Kidney glomerular epithelial cell (primary cell): ENCODE measurements around the gene SHROOM1.
A peak's percentile ranks its signal among the peaks of the same experiment; 100 is the strongest.
"Not testable (repeated sequence)": the region's sequence is repeated elsewhere in the genome, so short reads cannot be mapped to it uniquely, and the experiment has no call there.

Experiments
- DNase-seq: peaks from one replicate; lab custom pipeline; 2025; lab: John Stamatoyannopoulos, UW

SHROOM1 gene

GRCh38 chr5:132830436-132831094 lies at the start of gene SHROOM1:
Gene SHROOM1, minus strand, starts transcription at chr5:132830647. Its CDS starts 4,507 bp downstream, at chr5:132826140.
- peak; percentile 34 for DNase-seq

- no peak for DNase-seq
Observed at GRCh38 chr5:132877938-132878337, 47.5 kb upstream of the SHROOM1 start.

- no peak for DNase-seq
Observed at GRCh38 chr5:132877466-132877865, 47.0 kb upstream of the SHROOM1 start.

- no peak for DNase-seq
Observed at GRCh38 chr5:132876020-132876759, 45.7 kb upstream of the SHROOM1 start.

- no peak for DNase-seq
Observed at GRCh38 chr5:132873930-132874271, 43.5 kb upstream of the SHROOM1 start.

- DNase-seq: no peak
Observed at GRCh38 chr5:132873119-132873929, 42.9 kb upstream of the SHROOM1 start, which contains the start of gene LEAP2. Gene LEAP2, plus strand, starts transcription at chr5:132873668. Its CDS starts 27 bp downstream, at chr5:132873695.

GRCh38 chr5:132872788-132873118 lies 42.3 kb upstream of the SHROOM1 start:
- DNase-seq: no peak

GRCh38 chr5:132871459-132872284 lies 41.2 kb upstream of the SHROOM1 start:
- DNase-seq: no peak

- no peak for DNase-seq
Observed at GRCh38 chr5:132870801-132871200, 40.4 kb upstream of the SHROOM1 start.

- DNase-seq: no peak
Observed at GRCh38 chr5:132868754-132869153, 38.3 kb upstream of the SHROOM1 start.

- DNase-seq: no peak
Observed at GRCh38 chr5:132867046-132867451, 36.6 kb upstream of the SHROOM1 start.

- DNase-seq: peak; percentile 100
Observed at GRCh38 chr5:132866342-132867045, 36.0 kb upstream of the SHROOM1 start, which contains the start of the genes GDF9 and UQCRQ. Gene GDF9, minus strand, starts transcription at chr5:132866469. Its CDS starts 1,936 bp downstream, at chr5:132864533. Gene UQCRQ, plus strand, starts transcription at chr5:132866642. Its CDS starts 240 bp downstream, at chr5:132866882.

- DNase-seq: no peak
Observed at GRCh38 chr5:132865668-132866341, 35.4 kb upstream of the SHROOM1 start.

GRCh38 chr5:132860742-132861141 lies 30.3 kb upstream of the SHROOM1 start:
- no peak for DNase-seq

- DNase-seq: no peak
Observed at GRCh38 chr5:132859889-132860437, 29.5 kb upstream of the SHROOM1 start.

GRCh38 chr5:132856011-132856410 lies 25.6 kb upstream of the SHROOM1 start:
- no peak for DNase-seq

- DNase-seq: not testable (repeated sequence)
Observed at GRCh38 chr5:132854992-132855391, 24.5 kb upstream of the SHROOM1 start.

- DNase-seq: no peak
Observed at GRCh38 chr5:132854301-132854700, 23.9 kb upstream of the SHROOM1 start.

GRCh38 chr5:132853790-132854189 lies 23.3 kb upstream of the SHROOM1 start:
- no peak for DNase-seq

GRCh38 chr5:132853323-132853722 lies 22.9 kb upstream of the SHROOM1 start:
- DNase-seq: no peak
